ENCODE results near the gene C9orf40.

C9orf40 gene, protein sequence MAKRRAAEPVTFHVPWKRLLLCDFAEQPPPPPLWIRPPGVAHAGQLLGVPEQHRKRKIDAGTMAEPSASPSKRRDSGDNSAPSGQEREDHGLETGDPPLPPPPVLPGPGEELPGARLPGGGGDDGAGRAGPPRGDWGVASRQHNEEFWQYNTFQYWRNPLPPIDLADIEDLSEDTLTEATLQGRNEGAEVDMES

GRCh38 chr9:74952201-74953151 lies at the start of gene C9orf40:
Gene C9orf40 (minus strand): TSS chr9:74952912. CDS start chr9:74952611, 301 bp downstream.
- DNase-seq: peak; percentile 62 to 78

DNA sequence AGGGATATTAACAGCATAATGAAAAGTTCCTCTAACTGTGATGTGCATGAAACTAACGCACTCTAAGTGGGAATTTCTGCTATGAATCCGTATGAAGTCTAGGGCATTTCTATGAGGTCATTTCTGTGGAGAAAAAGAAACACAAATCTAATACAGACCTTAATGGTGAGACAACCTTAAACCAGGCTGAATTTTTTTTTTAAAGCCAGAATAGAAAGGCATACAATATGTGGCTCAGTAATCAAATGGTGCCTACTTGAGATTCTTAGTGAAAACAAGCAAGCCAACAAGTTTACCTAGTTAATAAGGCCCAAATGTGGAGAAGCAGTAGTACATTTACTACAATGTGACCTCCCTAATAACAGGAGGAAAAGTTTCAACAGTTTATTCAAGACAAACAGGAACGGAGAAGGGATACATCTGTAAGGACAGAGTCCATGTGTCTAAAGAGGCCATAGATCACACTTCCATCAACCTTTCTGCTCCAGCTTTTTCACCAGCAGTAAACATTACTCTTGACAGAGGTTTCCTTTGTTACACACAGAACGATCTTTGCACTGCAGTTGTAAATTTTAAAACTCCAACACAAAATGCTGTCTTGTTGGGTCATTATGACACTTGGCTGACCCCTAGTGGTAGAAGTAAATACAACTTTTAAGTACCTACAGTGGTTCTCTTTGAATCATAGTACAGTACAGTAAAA lies 49.2 kb upstream of the C9orf40 start:
- peak in 1 of 2 donors; percentile 76 for DNase-seq

- DNase-seq: no peak
Observed at GRCh38 chr9:75000835-75001234, 48.1 kb upstream of the C9orf40 start.

GRCh38 chr9:74985041-74985440 lies 32.3 kb upstream of the C9orf40 start:
- no peak for DNase-seq

DNA sequence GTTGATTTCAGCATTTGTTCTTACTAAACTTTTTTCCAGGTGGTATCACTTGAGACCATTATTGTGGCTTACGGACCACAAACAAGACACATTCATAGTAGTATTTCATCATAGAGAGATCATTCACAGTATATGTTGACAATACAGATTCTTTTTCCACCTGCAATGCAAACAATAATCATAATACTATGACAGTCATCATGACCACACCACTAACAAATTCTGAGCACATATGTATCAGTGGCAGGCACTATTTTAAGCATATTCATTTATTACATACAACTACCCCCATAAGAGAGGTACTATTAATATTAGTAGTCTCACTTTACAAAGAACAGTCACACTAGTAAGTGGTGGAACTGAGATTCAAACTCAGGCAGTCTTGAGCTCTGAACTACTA lies 31.0 kb upstream of the C9orf40 start:
- no peak for DNase-seq

DNA sequence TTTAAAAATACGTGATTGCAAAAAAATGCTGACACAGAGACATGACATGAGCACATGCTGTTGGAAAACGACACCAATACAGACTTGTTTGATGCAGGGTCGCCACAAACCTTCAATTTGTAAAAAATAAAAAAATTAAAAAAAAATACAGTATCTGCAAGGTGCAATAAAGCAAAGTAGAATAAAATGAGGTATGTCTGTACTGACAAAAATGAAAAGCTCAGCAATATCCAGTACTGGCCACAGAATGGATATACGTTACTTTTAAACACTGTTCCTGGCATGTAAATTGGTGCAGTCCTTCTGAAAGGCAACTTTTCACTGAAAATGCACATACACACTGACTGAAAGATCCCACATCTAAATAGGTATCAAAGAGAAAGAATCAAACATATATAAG lies 27.1 kb upstream of the C9orf40 start:
- DNase-seq: no peak

GRCh38 chr9:74977287-74977686 lies 24.6 kb upstream of the C9orf40 start:
- DNase-seq: no peak

DNA sequence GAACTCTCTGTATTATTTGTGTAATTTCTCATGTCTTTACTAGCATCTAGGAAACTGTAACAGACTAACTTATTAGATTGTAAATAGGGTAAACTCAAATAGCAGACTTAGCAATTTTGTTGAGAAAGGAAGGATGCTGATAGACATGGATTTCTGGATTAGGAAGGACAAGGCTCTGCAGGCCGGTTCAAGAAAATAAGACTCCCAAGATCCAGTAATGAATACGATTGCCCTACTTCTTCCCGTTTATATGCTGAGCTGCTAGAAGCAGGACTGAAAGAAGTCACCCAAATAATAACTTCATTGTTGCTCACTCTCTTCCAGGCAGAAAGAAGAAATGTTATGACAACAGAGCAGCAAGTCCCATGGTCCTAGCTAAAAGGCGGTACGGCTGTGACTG lies 22.8 kb upstream of the C9orf40 start:
- no peak for DNase-seq

DNA sequence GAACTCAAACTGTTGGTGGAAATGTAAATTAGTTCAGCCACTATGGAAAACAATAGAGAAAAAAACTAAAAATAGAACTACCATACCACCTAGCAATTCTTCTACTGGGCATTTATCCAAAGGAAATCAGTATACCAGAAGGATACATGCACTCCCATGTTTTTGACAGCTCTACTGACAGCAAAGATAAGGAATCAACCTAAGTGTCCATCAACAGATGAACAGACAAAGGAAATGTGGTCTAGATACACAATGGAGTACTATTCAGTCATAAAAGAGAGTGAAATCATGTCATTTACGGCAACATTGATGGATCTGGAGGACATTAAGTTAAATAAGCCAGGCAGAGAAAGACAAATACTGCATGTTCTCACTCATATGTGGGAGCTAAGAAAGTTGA lies 21.8 kb upstream of the C9orf40 start:
- DNase-seq: no peak

GRCh38 chr9:74973714-74974113 lies 21.0 kb upstream of the C9orf40 start:
- DNase-seq: no peak

GRCh38 chr9:74963056-74963455 lies 10.3 kb upstream of the C9orf40 start:
- no peak for DNase-seq

DNA sequence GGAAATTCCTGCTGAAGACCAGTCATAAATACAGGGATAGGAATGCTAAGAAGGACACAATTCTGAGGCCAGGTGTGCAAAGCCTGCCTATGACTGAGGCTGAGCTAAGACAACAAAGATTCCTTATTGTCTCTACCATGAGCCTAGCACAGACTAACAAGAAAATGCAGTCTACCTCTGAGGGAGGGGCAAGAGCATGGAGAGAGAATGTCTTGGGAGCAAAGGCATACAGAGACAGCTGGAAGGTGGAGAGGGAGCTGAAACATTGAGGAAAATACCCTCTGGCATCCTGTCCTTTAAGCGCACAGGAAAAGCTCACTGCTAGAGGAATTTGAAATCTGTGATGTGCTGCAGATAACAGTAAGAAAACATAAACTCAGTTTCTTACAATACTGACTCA lies 8.8 kb upstream of the C9orf40 start:
- DNase-seq: no peak

DNA sequence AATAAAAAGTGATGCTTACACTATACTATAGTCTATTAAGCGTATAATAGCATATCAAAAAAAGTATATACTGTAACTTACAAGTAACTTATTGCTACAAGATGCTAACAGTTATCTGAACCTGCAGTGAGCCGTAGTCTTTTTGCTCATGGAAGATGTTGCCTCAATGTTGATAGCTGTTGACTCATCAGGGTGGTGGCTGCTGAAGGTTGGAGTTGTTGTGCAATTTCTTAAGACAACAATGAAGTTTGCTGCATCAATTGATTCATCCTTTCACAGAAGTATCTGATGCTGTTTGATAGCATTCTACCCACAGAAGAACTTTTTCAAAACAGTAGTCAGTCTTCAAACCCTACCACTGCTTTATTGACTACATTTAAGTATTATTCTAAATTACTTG lies 7.8 kb upstream of the C9orf40 start:
- DNase-seq: no peak

- no peak for DNase-seq
Observed at GRCh38 chr9:74958587-74958986, 5.9 kb upstream of the C9orf40 start.

- DNase-seq: no peak
Observed at GRCh38 chr9:74953235-74953751, 581 bp upstream of the C9orf40 start.

GRCh38 chr9:74951725-74952151 lies 974 bp downstream of the C9orf40 start:
- DNase-seq: peak; percentile 33 to 64

GRCh38 chr9:74951107-74951720 lies 1.5 kb downstream of the C9orf40 start:
- DNase-seq: no peak

DNA sequence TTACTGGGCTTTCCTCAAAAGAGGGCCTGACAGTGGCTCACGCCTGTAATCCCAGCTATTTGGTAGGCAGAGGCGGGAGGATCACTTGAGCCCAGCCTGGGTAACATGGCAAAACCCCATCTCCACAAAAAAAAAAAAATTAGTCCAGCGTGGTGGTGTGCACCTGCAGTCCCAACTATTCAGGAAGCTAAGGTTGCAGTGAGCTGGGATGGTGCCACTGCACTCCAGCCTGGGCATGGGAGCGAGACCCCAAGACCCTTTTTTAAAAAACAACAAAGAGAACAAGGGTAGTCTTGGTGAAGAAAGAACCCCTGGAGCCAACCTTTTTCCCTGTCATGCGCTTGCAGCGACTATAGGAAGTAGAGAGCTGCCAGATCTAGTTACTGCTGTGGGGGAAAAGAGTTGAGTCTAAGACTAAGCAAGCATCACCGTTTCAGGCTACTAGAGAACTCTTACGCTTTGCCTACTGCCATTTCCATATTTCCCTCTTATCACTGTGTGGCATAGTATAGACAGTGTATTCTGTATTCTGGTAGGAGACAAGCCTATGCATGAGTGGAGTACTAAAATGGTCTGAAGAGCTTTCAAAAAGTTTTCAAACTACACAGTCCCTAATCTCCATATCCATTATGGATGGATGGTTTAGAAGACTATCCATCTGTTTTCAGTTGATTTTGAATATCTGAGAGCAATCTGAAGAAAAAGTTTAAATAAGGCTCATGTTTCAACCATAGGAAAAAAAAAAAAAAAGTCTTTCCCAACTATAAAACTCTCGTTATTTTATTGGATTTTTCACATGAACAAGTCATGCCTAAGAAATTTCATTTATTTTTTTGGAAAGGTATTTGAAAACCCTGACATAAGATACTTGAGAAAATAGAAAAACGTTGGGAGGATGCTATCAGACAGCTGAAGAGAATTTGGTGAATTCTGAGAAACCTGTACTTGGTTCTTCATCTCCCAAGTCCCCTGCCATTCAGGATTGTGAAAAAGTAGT lies 2.6 kb downstream of the C9orf40 start:
- no peak for DNase-seq

DNA sequence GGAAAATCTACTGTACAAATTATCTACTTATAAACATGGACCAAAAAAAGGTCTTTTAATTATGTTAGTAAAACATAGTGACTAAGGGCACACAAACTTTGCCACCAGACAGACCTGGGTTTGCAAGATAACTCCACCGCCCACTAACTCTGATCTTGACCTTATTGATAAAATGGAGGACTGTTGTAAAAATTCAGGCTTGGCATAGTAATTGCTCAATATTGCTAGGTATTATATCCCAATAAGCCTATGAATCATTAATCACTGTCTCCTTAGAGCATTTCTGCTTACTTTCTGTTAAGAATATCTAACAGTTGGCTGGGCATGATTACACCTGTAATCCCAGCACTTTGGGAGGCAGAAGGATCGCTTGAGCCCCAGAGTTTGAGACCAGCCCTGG lies 3.8 kb downstream of the C9orf40 start:
- no peak for DNase-seq

GRCh38 chr9:74946686-74947085 lies 6.0 kb downstream of the C9orf40 start:
- DNase-seq: no peak

GRCh38 chr9:74942801-74943200 lies 9.9 kb downstream of the C9orf40 start:
- DNase-seq: peak in 1 of 2 donors; percentile 65

DNA sequence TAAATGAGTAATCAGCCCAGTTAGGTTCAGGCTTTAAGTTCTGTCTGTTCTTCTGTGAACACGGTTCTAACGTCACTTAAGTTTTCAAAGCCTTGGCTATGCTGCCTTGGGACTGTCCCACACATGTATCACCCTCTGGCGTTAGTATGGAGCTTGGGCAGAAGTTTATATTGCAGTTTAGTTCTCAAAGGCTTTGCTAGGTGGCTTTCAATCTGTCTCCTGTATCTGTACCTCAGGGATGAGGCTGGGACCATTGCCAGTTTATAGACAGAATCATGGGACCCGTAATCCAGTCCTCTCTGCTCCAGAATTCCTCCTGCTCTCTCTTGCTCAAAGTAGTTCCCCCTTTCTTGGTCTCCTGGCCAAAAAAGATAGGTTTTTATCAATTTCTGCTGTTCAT lies 12.1 kb downstream of the C9orf40 start:
- no peak for DNase-seq
